Activated B cell treated with CpG ODN at 0.5 μM for 24 hours (primary cell): ENCODE results near the gene SERPING1. TPM values are rescaled to one million over a fixed set of nuclear protein-coding genes. Genes with fewer than 3 reads are reported as not detected.

ENCODE experiments used
- ATAC-seq: fragments of 200-7000 bp; cut with Tn5 transposase; one replicate; pipeline ENCODE4 v1.10.0; 2021; ENCODE audit warnings: low read depth, mild to moderate bottlenecking, moderate library complexity
- CTCF ChIA-PET: fragments of 350-600 bp; sonication (Branson Sonifier 250); formaldehyde crosslinking; loops from one replicate; lab custom pipeline; 2021; ENCODE audit warnings: antibody characterized with exemption; lab: Charles Lee
- POLR2A ChIA-PET: fragments of 350-600 bp; sonication (Branson Sonifier 250); formaldehyde crosslinking; loops from one replicate; lab custom pipeline; 2021; ENCODE audit warnings: antibody characterized with exemption; lab: Charles Lee
- DNase-seq: peaks from one replicate; pipeline ENCODE4 v3.0.0; 2022
- H3K27ac Mint-ChIP-seq: one replicate; pipeline ENCODE4 v1.8.0; 2020; ENCODE audit warnings: mixed read lengths
- H3K27me3 Mint-ChIP-seq: one replicate; pipeline ENCODE4 v1.8.0; 2021; ENCODE audit warnings: mixed read lengths
- H3K36me3 Mint-ChIP-seq: one replicate; pipeline ENCODE4 v1.8.0; 2021; ENCODE audit warnings: low read depth, mixed read lengths
- H3K4me1 Mint-ChIP-seq: one replicate; pipeline ENCODE4 v1.8.0; 2021; ENCODE audit warnings: mixed read lengths
- H3K4me3 Mint-ChIP-seq: one replicate; pipeline ENCODE4 v1.8.0; 2020; ENCODE audit warnings: mild to moderate bottlenecking, mixed read lengths
- H3K9me3 Mint-ChIP-seq: one replicate; pipeline ENCODE4 v1.8.0; 2020; ENCODE audit warnings: mixed read lengths
- intact Hi-C: fragments of 100-400 bp; cut with micrococcal nuclease; formaldehyde crosslinking; loops from one replicate; pipeline ENCODE4 v1.15.1; 2024
- total RNA-seq: library from RNA; stranded (reverse); gene quantifications from 2 replicates; pipeline ENCODE4 v1.2.3, GENCODE V29; 2022
- TF ChIP-seq, protein P1 (sequence below): fragments of 200-600 bp; IDR thresholded peaks from one replicate; pipeline ENCODE4 v1.8.0; 2022; ENCODE audit warnings: antibody characterized with exemption, mild to moderate bottlenecking

SERPING1 gene
- total RNA-seq, 1 donor from 2014 or later, result not detected

GRCh38 chr11:57647372-57647771, 49.9 kb downstream of the SERPING1 start:
- Mint-ChIP-seq H3K4me1 (peaks cover 37% of the 10 kb centered on the region), H3K27ac (no peak overlapping the region), H3K27me3 (peaks cover 72% of the 10 kb centered on the region), H3K9me3 (no peaks in the 10 kb centered on the region), H3K4me3 (no peak overlapping the region), H3K36me3 (no peaks in the 10 kb centered on the region)
- ChIA-PET CTCF (interaction anchor here (0.9 to 1.7 kb wide), 5 partner anchors 80 to 302 kb away, joined by 3 to 7 read pairs (median 3); partner anchors contain the start of gene UBE2L6), POLR2A (interaction anchor here (0.5 kb wide), 1 partner anchor 20 kb away, joined by 6 read pairs; no protein-coding TSS in a partner anchor)
- intact Hi-C loops, result no loop called here
- no peak for ATAC-seq
- DNase-seq, result no peak
- TF ChIP-seq, protein P1, sequence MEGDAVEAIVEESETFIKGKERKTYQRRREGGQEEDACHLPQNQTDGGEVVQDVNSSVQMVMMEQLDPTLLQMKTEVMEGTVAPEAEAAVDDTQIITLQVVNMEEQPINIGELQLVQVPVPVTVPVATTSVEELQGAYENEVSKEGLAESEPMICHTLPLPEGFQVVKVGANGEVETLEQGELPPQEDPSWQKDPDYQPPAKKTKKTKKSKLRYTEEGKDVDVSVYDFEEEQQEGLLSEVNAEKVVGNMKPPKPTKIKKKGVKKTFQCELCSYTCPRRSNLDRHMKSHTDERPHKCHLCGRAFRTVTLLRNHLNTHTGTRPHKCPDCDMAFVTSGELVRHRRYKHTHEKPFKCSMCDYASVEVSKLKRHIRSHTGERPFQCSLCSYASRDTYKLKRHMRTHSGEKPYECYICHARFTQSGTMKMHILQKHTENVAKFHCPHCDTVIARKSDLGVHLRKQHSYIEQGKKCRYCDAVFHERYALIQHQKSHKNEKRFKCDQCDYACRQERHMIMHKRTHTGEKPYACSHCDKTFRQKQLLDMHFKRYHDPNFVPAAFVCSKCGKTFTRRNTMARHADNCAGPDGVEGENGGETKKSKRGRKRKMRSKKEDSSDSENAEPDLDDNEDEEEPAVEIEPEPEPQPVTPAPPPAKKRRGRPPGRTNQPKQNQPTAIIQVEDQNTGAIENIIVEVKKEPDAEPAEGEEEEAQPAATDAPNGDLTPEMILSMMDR, result no peak

DNA sequence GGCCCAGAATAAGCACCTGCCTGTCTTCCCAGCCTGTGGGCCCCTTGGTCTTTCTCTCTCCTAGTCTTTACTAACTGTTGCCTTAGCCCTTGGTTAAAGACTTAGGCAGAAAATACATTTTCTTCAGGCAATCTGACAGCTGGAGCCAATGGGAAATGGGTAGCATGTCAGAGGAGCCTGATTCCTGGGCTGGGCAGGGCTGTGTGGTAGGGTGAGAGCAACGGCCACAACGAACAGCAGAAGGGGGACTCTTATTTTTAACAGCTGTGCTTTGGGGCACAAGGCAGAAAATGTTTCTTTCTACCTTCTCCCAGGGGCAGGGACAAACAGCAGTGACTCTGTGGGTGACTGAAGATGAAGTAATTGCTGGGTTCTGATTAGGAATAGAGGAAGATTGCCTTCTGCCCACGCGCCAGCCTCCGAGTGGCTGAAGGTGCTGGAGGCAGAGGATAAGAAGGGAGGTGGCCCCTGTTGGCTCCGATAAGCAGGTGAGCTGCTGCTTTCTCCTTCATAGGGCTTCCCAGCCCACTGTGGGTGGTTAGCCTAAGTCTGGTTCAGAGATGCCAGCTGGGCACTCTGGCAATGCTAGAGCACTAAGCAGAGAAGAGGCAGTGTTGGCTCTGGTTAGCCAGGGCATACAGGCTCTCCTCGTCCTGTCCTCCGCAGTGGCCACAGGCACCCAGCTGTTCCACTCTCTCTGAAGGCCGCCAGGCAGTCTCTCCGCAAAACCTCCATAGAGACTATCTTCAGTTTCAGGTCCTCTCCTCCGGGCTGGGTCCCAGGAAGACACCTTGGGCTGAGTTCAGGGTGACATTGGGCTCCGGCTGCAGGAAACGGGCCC, 50.7 kb downstream of the SERPING1 start:
- ChIA-PET CTCF (interaction anchor here (1.0 to 1.4 kb wide), 4 partner anchors 9 to 303 kb away, joined by 3 to 4 read pairs (median 4); no protein-coding TSS in a partner anchor), POLR2A (interaction anchor here (0.5 kb wide), 1 partner anchor 124 kb away, joined by 3 read pairs; no protein-coding TSS in a partner anchor)
- Mint-ChIP-seq H3K4me1 (peaks cover 37% of the 10 kb centered on the region), H3K27ac (no peak overlapping the region), H3K36me3 (no peaks in the 10 kb centered on the region), H3K27me3 (peaks cover 68% of the 10 kb centered on the region), H3K4me3 (peak overlapping the region; percentile 8), H3K9me3 (no peaks in the 10 kb centered on the region)
- ATAC-seq (no peak), DNase-seq (no peak)
- TF ChIP-seq, protein P1, result no peak
- intact Hi-C loops, result no loop called here

DNA sequence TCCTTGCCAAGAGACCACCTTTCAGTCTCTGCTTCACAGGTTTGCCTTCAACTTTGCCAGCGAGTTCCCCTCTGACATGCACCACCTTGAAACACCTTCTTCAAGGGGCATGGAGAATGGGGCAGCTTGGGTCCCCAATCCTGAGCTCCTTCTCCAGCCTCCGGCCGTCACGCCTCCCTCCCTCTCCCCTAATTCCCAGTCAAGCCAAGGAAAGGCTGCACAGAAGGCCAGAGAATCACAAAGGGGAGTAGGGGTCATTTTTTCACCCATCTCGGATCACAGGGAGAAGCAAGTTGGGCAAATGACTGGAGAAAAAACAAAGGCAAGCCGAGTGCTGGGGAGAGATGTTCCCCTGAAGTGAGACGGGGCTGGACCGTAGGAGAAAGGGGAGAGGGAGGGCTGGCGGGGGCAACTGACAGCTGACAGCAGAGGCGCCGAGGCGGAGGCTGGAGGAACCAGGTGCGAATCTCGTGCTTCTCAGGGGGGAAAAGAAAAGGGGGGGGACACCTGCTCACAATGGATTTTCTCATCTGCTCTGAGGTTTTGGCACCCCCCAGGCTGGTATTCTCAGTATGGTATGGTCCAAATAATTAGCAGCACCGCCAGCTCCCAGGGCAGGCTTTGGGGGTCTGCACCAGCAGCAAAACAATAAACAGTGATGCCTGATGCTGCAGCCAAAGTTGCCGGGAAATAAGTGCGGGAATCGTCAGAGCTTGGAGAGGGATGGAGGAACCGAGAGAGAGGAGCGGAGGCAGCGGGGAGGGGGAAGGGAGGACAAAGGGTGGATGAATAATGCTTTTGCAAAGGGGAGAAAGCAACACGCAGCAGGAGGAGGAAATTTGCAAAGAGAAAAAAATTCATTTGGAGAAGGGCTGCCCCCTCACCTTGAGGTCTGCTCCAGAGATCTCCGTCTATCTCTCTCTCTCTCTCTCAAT, 51.6 kb downstream of the SERPING1 start:
- no peak for ATAC-seq
- no peaks in the 10 kb centered on the region for H3K9me3 Mint-ChIP-seq
- H3K4me3 Mint-ChIP-seq, result peak overlapping the region; percentile 39
- H3K4me1 Mint-ChIP-seq, result peaks cover 37% of the 10 kb centered on the region
- DNase-seq, result no peak
- TF ChIP-seq, protein P1, result no peak
- no peaks in the 10 kb centered on the region for H3K36me3 Mint-ChIP-seq
- ChIA-PET POLR2A (interaction anchor here (0.6 kb wide), 2 partner anchors 125 to 171 kb away, joined by 3 read pairs; no protein-coding TSS in a partner anchor), CTCF (interaction anchor here (1.0 to 1.4 kb wide), 3 partner anchors 10 to 303 kb away, joined by 3 to 4 read pairs (median 4); no protein-coding TSS in a partner anchor)
- intact Hi-C loops, result no loop called here
- peaks cover 64% of the 10 kb centered on the region for H3K27me3 Mint-ChIP-seq
- no peak overlapping the region for H3K27ac Mint-ChIP-seq

GRCh38 chr11:57649826-57650738, 52.6 kb downstream of the SERPING1 start, which contains the start of gene YPEL4:
TSS of gene YPEL4 (minus strand) at chr11:57649912. CDS start at chr11:57647107, 2,805 bp downstream.
- CTCF ChIA-PET, result interaction anchor here (1.4 kb wide), 1 partner anchor 304 kb away, joined by 4 read pairs; no protein-coding TSS in a partner anchor
- H3K27me3 Mint-ChIP-seq, result peaks cover 57% of the 10 kb centered on the region
- no peaks in the 10 kb centered on the region for H3K36me3 Mint-ChIP-seq
- no peak within 1 kb of the TSS for H3K27ac Mint-ChIP-seq
- POLR2A ChIA-PET, result interaction anchor here (0.6 kb wide), 1 partner anchor 172 kb away, joined by 3 read pairs; no protein-coding TSS in a partner anchor
- TF ChIP-seq, protein P1, result no peak
- peaks cover 37% of the 10 kb centered on the region for H3K4me1 Mint-ChIP-seq
- H3K4me3 Mint-ChIP-seq, result peak within 1 kb of the TSS; percentile 39
- ATAC-seq (peak; percentile 71), DNase-seq (no peak)
- intact Hi-C loops, result no loop called here
- H3K9me3 Mint-ChIP-seq, result no peaks in the 10 kb centered on the region
